PC-9 (cell line): ENCODE data around the gene USP3. TPM values are rescaled to one million over a fixed set of nuclear protein-coding genes. Genes with fewer than 3 reads are reported as not detected.

Experiments used
- BruUV-seq: library from RNA; stranded (reverse); fragments of 400-500 nt; replicated peaks from 2 replicates; lab custom pipeline; 2021; lab: Mats Ljungman, UMichigan
- CTCF ChIA-PET: fragments of 300-600 bp; sonication (Branson Sonifier 250); formaldehyde crosslinking; loops from one replicate; lab custom pipeline; 2022; ENCODE audit warnings: antibody characterized with exemption; lab: Charles Lee
- POLR2A ChIA-PET: fragments of 300-600 bp; sonication (Branson Sonifier 250); formaldehyde crosslinking; loops from one replicate; lab custom pipeline; 2022; ENCODE audit warnings: antibody characterized with exemption; ENCODE audit not compliant: unreplicated experiment; lab: Charles Lee
- DNase-seq, 2 experiments: peaks; one replicate each; pipeline versions ENCODE4 v3.0.0 to v3.0.0-alpha.2; 2015 to 2022; ENCODE audit warnings: mixed read lengths in 1 of 2
- H2AFZ ChIP-seq: fragments of 200-600 bp; sonication (generic); 2 replicates; pipeline ENCODE4 v1.8.1; 2017; ENCODE audit warnings: antibody characterized with exemption
- H3F3A ChIP-seq: fragments of 200-600 bp; sonication (generic); 2 replicates; pipeline ENCODE4 v1.8.1; 2017; ENCODE audit warnings: antibody characterized with exemption, mild to moderate bottlenecking, low read depth; ENCODE audit not compliant: insufficient read depth
- H3K27ac ChIP-seq: fragments of 200-600 bp; sonication (generic); 2 replicates; pipeline ENCODE4 v1.6.1; 2016; ENCODE audit warnings: mixed run types
- H3K27me3 ChIP-seq: fragments of 200-600 bp; sonication (generic); 2 replicates; pipeline ENCODE4 v1.6.1; 2016; ENCODE audit warnings: low read depth, mixed run types; ENCODE audit not compliant: insufficient read depth
- H3K36me3 ChIP-seq: fragments of 200-600 bp; sonication (generic); 2 replicates; pipeline ENCODE4 v1.6.1; 2016; ENCODE audit warnings: low read depth, mixed run types
- H3K4me1 ChIP-seq: fragments of 200-600 bp; sonication (generic); replicated peaks from 2 replicates; pipeline ENCODE4 v1.6.1; 2016; ENCODE audit warnings: mixed run types; ENCODE audit not compliant: insufficient read depth
- H3K4me2 ChIP-seq: fragments of 200-600 bp; sonication (generic); 2 replicates; pipeline ENCODE4 v1.6.1; 2017; ENCODE audit warnings: mixed run types
- H3K4me3 ChIP-seq: fragments of 200-600 bp; sonication (generic); 2 replicates; pipeline ENCODE4 v1.6.1; 2016; ENCODE audit warnings: mixed run types
- H3K79me2 ChIP-seq: fragments of 200-600 bp; sonication (generic); 2 replicates; pipeline ENCODE4 v1.6.1; 2017; ENCODE audit warnings: low read depth, mixed run types
- H3K9me2 ChIP-seq: fragments of 200-600 bp; sonication (generic); 2 replicates; pipeline ENCODE4 v1.8.1; 2017; ENCODE audit warnings: mild to moderate bottlenecking; ENCODE audit not compliant: insufficient read depth
- H3K9me3 ChIP-seq: fragments of 200-600 bp; sonication (generic); 2 replicates; pipeline ENCODE4 v1.8.1; 2016; ENCODE audit warnings: low read depth; ENCODE audit not compliant: insufficient read depth
- H4K20me1 ChIP-seq: fragments of 200-600 bp; sonication (generic); 2 replicates; pipeline ENCODE4 v1.8.1; 2017; ENCODE audit not compliant: insufficient read depth
- EZH2 ChIP-seq: fragments of 200-600 bp; sonication (generic); IDR thresholded peaks from 2 replicates; pipeline ENCODE4 v1.8.0; 2017; ENCODE audit warnings: antibody characterized with exemption, low read depth
- intact Hi-C: fragments of 100-400 bp; cut with micrococcal nuclease; formaldehyde crosslinking; loops from one replicate; pipeline ENCODE4 v1.10.0; 2022; ENCODE audit not compliant: unreplicated experiment
- total RNA-seq: library from RNA; stranded (reverse); gene quantifications from 2 replicates; pipeline ENCODE4 v1.2.3, GENCODE V29; 2021
- TF ChIP-seq, protein P1 (sequence below): fragments of 200-600 bp; sonication (generic); conservative IDR thresholded peaks from 2 replicates; pipeline ENCODE4 v1.6.1; 2017; ENCODE audit warnings: mixed run types, antibody characterized with exemption, mild to moderate bottlenecking, moderate library complexity

Gene USP3
- total RNA-seq, 1 experiment from 2014 or later: 57.5 TPM

DNA sequence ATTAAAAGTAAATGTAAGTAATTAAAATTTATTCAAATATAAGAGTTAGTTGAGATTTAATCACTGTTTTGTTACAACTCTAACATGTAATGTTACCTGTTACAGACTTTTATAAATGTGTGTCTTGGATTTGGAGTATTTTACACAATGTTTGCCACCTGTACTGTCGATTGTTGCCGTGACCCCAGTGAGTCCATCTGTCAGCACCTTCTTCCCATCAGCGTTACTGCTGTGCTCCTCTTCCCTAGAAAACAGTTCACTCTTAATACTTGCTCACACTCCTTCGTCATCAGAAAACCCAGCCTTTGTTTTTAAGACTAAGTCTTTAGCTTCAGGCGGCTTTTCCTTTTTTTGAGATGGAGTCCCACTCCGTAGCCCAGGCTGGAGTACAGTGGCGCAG lies 52.3 kb downstream of the USP3 start:
- ChIA-PET CTCF (interaction anchor here (0.6 kb wide), 1 partner anchor 409 kb away, joined by 3 read pairs; no protein-coding TSS in a partner anchor), POLR2A (interaction anchor here (0.6 kb wide), 1 partner anchor 418 kb away, joined by 4 read pairs; no protein-coding TSS in a partner anchor)
- no peak overlapping the region for H3K27ac ChIP-seq
- no peaks in the 10 kb centered on the region for H4K20me1 ChIP-seq
- no peak overlapping the region for H3K4me2 ChIP-seq
- no peaks in the 10 kb centered on the region; the same call in 1 of the 2 replicates for H3K79me2 ChIP-seq
- H3K27me3 ChIP-seq: no peaks in the 10 kb centered on the region
- no peaks in the 10 kb centered on the region for H3K9me2 ChIP-seq
- no peaks in the 10 kb centered on the region for H3K4me1 ChIP-seq
- intact Hi-C loops: no loop called here
- 0 out of 2 replicates have a peak, but pooled peaks cover 4% of the 10 kb centered on the region for H3F3A ChIP-seq
- no TSS peak for BruUV-seq
- no peaks in the 10 kb centered on the region; the same call in 1 of the 2 replicates for H3K36me3 ChIP-seq
- H2AFZ ChIP-seq: no peak overlapping the region
- H3K4me3 ChIP-seq: no peak overlapping the region
- TF ChIP-seq EZH2: no peak
- TF ChIP-seq, protein P1, sequence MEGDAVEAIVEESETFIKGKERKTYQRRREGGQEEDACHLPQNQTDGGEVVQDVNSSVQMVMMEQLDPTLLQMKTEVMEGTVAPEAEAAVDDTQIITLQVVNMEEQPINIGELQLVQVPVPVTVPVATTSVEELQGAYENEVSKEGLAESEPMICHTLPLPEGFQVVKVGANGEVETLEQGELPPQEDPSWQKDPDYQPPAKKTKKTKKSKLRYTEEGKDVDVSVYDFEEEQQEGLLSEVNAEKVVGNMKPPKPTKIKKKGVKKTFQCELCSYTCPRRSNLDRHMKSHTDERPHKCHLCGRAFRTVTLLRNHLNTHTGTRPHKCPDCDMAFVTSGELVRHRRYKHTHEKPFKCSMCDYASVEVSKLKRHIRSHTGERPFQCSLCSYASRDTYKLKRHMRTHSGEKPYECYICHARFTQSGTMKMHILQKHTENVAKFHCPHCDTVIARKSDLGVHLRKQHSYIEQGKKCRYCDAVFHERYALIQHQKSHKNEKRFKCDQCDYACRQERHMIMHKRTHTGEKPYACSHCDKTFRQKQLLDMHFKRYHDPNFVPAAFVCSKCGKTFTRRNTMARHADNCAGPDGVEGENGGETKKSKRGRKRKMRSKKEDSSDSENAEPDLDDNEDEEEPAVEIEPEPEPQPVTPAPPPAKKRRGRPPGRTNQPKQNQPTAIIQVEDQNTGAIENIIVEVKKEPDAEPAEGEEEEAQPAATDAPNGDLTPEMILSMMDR: no peak
- no peaks in the 10 kb centered on the region for H3K9me3 ChIP-seq
- DNase-seq: no peak

DNA sequence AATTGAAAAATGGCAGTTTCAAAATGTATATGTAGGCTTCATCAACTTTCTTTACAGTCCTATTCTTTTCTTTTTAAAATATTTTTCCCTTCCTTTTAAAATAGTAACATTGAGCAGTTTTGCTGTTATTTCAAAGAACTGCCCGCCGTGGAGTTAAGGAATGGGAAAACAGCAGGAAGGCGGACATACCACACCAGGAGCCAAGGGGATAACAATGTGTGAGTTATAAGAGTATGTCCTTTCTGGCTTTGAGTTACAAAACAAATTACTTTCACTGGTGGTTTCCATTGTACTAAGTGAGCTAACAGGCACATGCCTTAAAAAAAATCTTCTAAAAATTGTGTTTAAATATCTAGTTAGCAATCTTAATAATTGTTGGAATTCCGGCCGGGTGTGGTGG lies 55.4 kb downstream of the USP3 start:
- no peak for DNase-seq
- no peaks in the 10 kb centered on the region for H3K27me3 ChIP-seq
- intact Hi-C loops: no loop called here
- H3K27ac ChIP-seq: no peak overlapping the region
- H3K9me3 ChIP-seq: no peaks in the 10 kb centered on the region
- no TSS peak for BruUV-seq
- no peaks in the 10 kb centered on the region for H3K4me1 ChIP-seq
- H3K79me2 ChIP-seq: no peaks in the 10 kb centered on the region; the same call in 1 of the 2 replicates
- TF ChIP-seq EZH2: no peak
- TF ChIP-seq, protein P1: no peak
- no peaks in the 10 kb centered on the region for H3K9me2 ChIP-seq
- H3K4me3 ChIP-seq: no peak overlapping the region
- H3K36me3 ChIP-seq: no peaks in the 10 kb centered on the region; the same call in 1 of the 2 replicates
- POLR2A ChIA-PET: no interaction called here
- H3K4me2 ChIP-seq: no peak overlapping the region
- H4K20me1 ChIP-seq: no peaks in the 10 kb centered on the region
- CTCF ChIA-PET: interaction anchor here (0.6 kb wide), 1 partner anchor 113 kb away, joined by 3 read pairs; no protein-coding TSS in a partner anchor
- no peak overlapping the region for H2AFZ ChIP-seq
- H3F3A ChIP-seq: no peaks in the 10 kb centered on the region

DNA sequence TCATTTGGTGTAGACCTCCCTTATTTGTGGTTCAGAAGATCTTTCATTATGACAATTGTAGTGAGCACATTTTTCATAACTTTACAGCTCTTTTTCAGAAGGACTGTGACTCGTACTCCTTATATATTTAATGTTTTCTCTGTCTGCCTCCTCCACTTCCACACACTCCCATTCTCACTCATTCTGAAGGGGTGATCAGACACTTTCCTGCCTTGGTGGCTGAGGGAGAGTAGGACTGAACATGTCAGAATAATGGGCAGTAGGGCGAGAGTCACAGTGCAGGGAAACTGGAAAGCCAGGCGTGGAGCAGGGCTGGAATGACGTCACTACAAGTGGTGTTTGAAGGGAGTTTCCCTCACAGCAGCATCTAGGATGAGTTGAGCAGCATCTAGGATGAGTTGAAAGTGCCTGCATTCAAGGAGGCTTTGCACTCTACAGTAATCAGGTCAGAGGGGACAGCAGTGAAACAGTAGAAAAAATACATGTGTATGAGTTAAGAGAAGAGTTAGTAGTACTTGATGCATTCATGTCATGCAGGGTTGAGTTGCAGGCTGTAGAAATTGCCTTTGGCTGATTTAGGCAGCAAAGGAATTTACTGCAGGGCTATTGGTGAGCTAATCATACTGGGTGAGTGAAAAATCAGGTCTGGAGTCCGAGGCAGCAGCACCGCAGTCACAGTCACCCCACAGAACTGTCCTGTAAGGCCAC lies 56.5 kb downstream of the USP3 start:
- Histone ChIP-seq H3K4me1 (no peaks in the 10 kb centered on the region), H4K20me1 (no peaks in the 10 kb centered on the region), H3K9me3 (no peaks in the 10 kb centered on the region), H3F3A (0 out of 2 replicates have a peak, but pooled peaks cover 5% of the 10 kb centered on the region), H3K9me2 (no peaks in the 10 kb centered on the region), H3K27me3 (no peaks in the 10 kb centered on the region), H3K27ac (no peak overlapping the region), H2AFZ (no peak overlapping the region), H3K79me2 (no peaks in the 10 kb centered on the region; the same call in 1 of the 2 replicates), H3K4me3 (no peak overlapping the region), H3K4me2 (no peak overlapping the region), H3K36me3 (no peaks in the 10 kb centered on the region; the same call in 1 of the 2 replicates)
- TF ChIP-seq, protein P1: no peak
- no peak for TF ChIP-seq EZH2
- ChIA-PET CTCF (no interaction called here), POLR2A (interaction anchor here (0.5 kb wide), 1 partner anchor 66 kb away, joined by 7 read pairs; no protein-coding TSS in a partner anchor)
- intact Hi-C loops: no loop called here
- BruUV-seq: no TSS peak
- no peak for DNase-seq
